Cardiac fibroblast (primary cell): ENCODE results near the gene HEPN1.
"Not testable (repeated sequence)": the region's sequence is repeated elsewhere in the genome, so short reads cannot be mapped to it uniquely, and the experiment has no call there.

Experiments used
- DNase-seq, 2 donors: peaks; one replicate each; pipeline versions ENCODE4 v3.0.0 to v3.0.0-alpha.2; 2010; ENCODE audit warnings: low read depth in 2 of 2
- H3K4me3 ChIP-seq, 2 donors: replicated peaks in 1 of 2; 1 replicate in 1 of 2; 2 replicates in 1 of 2; pipeline ENCODE4 v1.5.1; 2011; ENCODE audit warnings: low read depth in 2 of 2, low read length in 2 of 2, mild to moderate bottlenecking in 2 of 2, moderate library complexity in 1 of 2
- CTCF ChIP-seq: IDR thresholded peaks from one replicate; pipeline ENCODE4 v1.5.1; 2011; ENCODE audit warnings: low read depth, mild to moderate bottlenecking, low read length, inconsistent platforms

HEPN1 gene

GRCh38 chr11:124950601-124951330 lies 31.7 kb downstream of the HEPN1 start:
- no peak overlapping the region for H3K4me3 ChIP-seq
- no peak for TF ChIP-seq CTCF
- DNase-seq, result no peak

- TF ChIP-seq CTCF, result no peak
- no peak for DNase-seq
- H3K4me3 ChIP-seq, result no peak overlapping the region
Measured at GRCh38 chr11:124951341-124951740, 32.3 kb downstream of the HEPN1 start.

- TF ChIP-seq CTCF, result no peak
- peak within 1 kb of the TSS; percentile 63 to 73 for H3K4me3 ChIP-seq
- peak; percentile 97 to 98 for DNase-seq
Measured at GRCh38 chr11:124953753-124954589, 34.9 kb downstream of the HEPN1 start, which contains the start of gene CCDC15. Gene CCDC15, plus strand, starts transcription at chr11:124954202. Its CDS starts 531 bp downstream, at chr11:124954733.

- TF ChIP-seq CTCF, result no peak
- H3K4me3 ChIP-seq, result peak overlapping the region; percentile 63 to 73
- peak in 1 of 2 donors; percentile 5 for DNase-seq
Measured at GRCh38 chr11:124954590-124954955, 35.5 kb downstream of the HEPN1 start.

- no peak for DNase-seq
- TF ChIP-seq CTCF, result no peak
- peak overlapping the region in 1 of 2 donors; percentile 73 for H3K4me3 ChIP-seq
Measured at GRCh38 chr11:124955035-124955434, 36.0 kb downstream of the HEPN1 start.

- TF ChIP-seq CTCF, result peak; percentile 68
Measured at GRCh38 chr11:124961972-124962609, 43.0 kb downstream of the HEPN1 start.

GRCh38 chr11:124968197-124968596 lies 49.1 kb downstream of the HEPN1 start:
- DNase-seq, result not testable (repeated sequence)

More at GRCh38 chr11:124961972-124962609, 43.0 kb downstream of the HEPN1 start:
- H3K4me3 ChIP-seq, result no peak overlapping the region
- peak; percentile 89 to 90 for DNase-seq

More at GRCh38 chr11:124968197-124968596, 49.1 kb downstream of the HEPN1 start:
- H3K4me3 ChIP-seq, result not testable (repeated sequence)
